Esophagus squamous epithelium (tissue), 5 donors: Measurements from ENCODE around the gene ZSWIM6. TPM values are rescaled to one million over a fixed set of nuclear protein-coding genes. Genes with fewer than 3 reads are reported as not detected.

Experiments used
- DNase-seq: peaks from one replicate; lab custom pipeline; 2025; lab: John Stamatoyannopoulos, UW
- H3K27ac ChIP-seq, 4 donors: fragments of 200-600 bp; sonication (generic); one replicate each; pipeline ENCODE4 v1.5.1; 2016 to 2019; ENCODE audit warnings: mild to moderate bottlenecking in 1 of 4
- H3K27me3 ChIP-seq, 4 donors: fragments of 200-600 bp; sonication (generic); 1 replicate in 3 of 4; 2 replicates in 1 of 4; pipeline versions ENCODE4 v1.5.1 to v1.6.0; 2017 to 2021; ENCODE audit warnings: antibody characterized with exemption in 1 of 4
- H3K36me3 ChIP-seq, 3 donors: fragments of 200-600 bp; sonication (generic); one replicate each; pipeline ENCODE4 v1.5.1; 2016 to 2019
- H3K4me1 ChIP-seq, 3 donors: fragments of 200-600 bp; sonication (generic); one replicate each; pipeline ENCODE4 v1.5.1; 2017 to 2019
- H3K4me3 ChIP-seq, 4 donors: fragments of 200-600 bp; sonication (generic); 1 replicate in 3 of 4; 2 replicates in 1 of 4; pipeline ENCODE4 v1.5.1; 2016 to 2019; ENCODE audit warnings: mild to moderate bottlenecking in 2 of 4, moderate library complexity in 1 of 4
- H3K9me3 ChIP-seq, 3 donors: fragments of 200-600 bp; sonication (generic); one replicate each; pipeline ENCODE4 v1.5.1; 2016 to 2019
- POLR2A ChIP-seq, 4 donors: fragments of 450-650 bp; IDR thresholded peaks; one replicate each; pipeline ENCODE4 v1.6.1; 2017; ENCODE audit warnings: antibody characterized with exemption in 4 of 4, mild to moderate bottlenecking in 4 of 4, moderate library complexity in 3 of 4
- WGBS, 2 donors: methylation state at CpG; one replicate each; pipeline ENCODE4 v1.1.5; 2018; 5-methylcytosine and 5-hydroxymethylcytosine counted together
- intact Hi-C: fragments of 100-400 bp; cut with DNase I; formaldehyde crosslinking; loops from one replicate; pipeline ENCODE4 v1.15.0; 2022
- total RNA-seq, 4 donors: library from RNA; depleted of rRNA; stranded (reverse); fragments of >200 nt; gene quantifications; one replicate each; pipeline ENCODE4 v1.1.0, GENCODE V29; 2016
- TF ChIP-seq, protein P1 (sequence below), 6 experiments: fragments of 450-650 bp in 4 of 6; fragments of 200-600 bp in 2 of 6; sonication (generic) in 2 of 6; IDR thresholded peaks; one replicate each; pipeline ENCODE4 v1.5.1; 2016 to 2019; ENCODE audit warnings: antibody characterized with exemption in 6 of 6, mild to moderate bottlenecking in 4 of 6, moderate library complexity in 4 of 6
- donor health status: DM: yes; HTN: yes; CAD: no.

Gene ZSWIM6
- total RNA-seq, 4 donors from 2014 or later: 6.4 to 12.4 (median 8.8) TPM

DNA sequence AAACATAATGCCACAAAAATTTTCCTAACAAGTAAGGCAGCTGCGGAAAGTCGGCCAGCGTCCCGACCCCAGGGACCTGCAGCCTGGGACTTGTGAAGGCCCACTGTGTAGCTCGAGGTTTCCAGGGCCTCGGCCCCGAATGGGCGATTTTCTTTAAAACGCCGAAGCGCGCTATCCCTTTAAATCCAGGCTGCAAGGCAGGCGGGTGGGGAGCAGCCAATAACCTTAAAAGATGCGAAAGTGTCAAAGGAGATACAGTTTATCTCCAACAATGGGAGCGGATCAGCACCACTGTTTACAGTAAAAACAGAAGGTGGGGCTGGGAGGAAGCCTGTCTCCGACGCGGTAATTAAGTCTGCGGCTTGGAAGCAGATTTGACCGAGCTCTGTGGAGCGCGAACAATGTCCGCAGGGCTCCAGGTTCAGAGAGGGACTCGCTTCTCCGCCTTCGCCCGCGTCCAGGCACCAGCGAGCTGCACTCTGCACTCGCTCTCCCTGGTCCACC is 1.7 kb upstream of the ZSWIM6 start:
- 3 to 5% methylated on average over 22 to 26 of the region's 30 CpGs for WGBS, 2 donors
- Histone ChIP-seq H3K27me3 (no peaks in the 10 kb centered on the region), H3K4me1 (peaks cover 19 to 42% (median 29%) of the 10 kb centered on the region in 3 donors), H3K9me3 (no peaks in the 10 kb centered on the region), H3K4me3 (peak overlapping the region; percentile 94 to 99 (median 98)), H3K27ac (peak overlapping the region; percentile 94 to 99 (median 97)), H3K36me3 (no peaks in the 10 kb centered on the region)
- TF ChIP-seq, protein P1, sequence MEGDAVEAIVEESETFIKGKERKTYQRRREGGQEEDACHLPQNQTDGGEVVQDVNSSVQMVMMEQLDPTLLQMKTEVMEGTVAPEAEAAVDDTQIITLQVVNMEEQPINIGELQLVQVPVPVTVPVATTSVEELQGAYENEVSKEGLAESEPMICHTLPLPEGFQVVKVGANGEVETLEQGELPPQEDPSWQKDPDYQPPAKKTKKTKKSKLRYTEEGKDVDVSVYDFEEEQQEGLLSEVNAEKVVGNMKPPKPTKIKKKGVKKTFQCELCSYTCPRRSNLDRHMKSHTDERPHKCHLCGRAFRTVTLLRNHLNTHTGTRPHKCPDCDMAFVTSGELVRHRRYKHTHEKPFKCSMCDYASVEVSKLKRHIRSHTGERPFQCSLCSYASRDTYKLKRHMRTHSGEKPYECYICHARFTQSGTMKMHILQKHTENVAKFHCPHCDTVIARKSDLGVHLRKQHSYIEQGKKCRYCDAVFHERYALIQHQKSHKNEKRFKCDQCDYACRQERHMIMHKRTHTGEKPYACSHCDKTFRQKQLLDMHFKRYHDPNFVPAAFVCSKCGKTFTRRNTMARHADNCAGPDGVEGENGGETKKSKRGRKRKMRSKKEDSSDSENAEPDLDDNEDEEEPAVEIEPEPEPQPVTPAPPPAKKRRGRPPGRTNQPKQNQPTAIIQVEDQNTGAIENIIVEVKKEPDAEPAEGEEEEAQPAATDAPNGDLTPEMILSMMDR (IDR thresholded peaks at IDR 0.05): no peak
- TF ChIP-seq POLR2A (IDR thresholded peaks at IDR 0.05): no peak
- no peak for DNase-seq
- intact Hi-C loops: loop anchor here (5.0 to 10.0 kb wide), 2 partner anchors 84 to 168 kb away; partner anchors contain the start of gene SMIM15

DNA sequence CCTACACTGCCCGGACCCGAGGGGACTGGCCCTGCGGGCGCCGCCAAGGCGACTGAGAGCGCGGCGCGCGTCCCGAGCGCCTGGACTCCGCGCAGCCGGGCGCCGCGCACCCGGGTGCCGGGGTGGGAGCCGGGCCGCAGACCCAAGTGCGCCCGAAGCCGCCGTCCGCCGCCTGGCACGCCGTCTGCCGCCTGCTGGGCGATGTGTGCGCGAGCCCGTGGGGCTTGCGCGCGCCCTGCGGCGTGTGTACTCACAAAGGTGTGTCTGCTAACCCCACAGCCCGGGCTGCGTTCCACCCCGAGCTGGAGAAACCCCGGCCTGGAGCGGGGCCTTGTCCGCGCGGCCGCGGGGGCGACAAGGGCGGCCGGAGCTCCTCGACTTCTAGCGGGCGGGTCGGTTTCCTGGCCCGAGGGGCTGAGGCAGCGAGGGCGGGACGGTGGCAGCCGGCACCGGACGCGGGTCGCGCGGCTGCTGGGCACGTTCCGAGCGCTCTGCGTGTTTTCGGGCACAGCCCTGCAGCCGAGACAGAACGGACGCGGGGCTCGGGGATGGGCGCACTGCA is 1.1 kb upstream of the ZSWIM6 start:
- Histone ChIP-seq H3K27me3 (no peaks in the 10 kb centered on the region), H3K4me3 (peak overlapping the region; percentile 94 to 99 (median 98)), H3K4me1 (peaks cover 19 to 47% (median 32%) of the 10 kb centered on the region in 3 donors), H3K9me3 (no peaks in the 10 kb centered on the region), H3K36me3 (no peaks in the 10 kb centered on the region), H3K27ac (peak overlapping the region; percentile 94 to 99 (median 97))
- TF ChIP-seq, protein P1 (IDR thresholded peaks at IDR 0.05): peak in 5 of 6 experiments; percentile 19 to 84 (median 63)
- peak in 2 of 4 donors; percentile 38 to 56 for TF ChIP-seq POLR2A (IDR thresholded peaks at IDR 0.05)
- no CpG with 5 or more reads among the region's 80 CpGs for WGBS, 2 donors
- DNase-seq: peak; percentile 29
- intact Hi-C loops: loop anchor here (5.0 to 10.0 kb wide), 2 partner anchors 84 to 169 kb away; partner anchors contain the start of gene SMIM15

DNA sequence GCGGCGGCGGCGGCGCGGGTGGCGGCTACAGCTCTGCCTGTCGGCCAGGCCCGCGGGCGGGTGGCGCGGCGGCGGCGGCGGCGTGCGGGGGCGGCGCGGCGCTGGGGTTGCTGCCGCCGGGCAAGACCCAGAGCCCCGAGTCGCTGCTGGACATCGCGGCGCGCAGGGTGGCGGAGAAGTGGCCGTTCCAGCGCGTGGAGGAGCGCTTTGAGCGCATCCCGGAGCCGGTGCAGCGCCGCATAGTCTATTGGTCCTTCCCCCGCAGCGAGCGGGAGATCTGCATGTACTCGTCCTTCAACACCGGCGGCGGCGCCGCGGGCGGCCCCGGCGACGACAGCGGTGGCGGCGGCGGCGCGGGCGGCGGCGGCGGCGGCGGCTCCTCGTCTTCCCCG is 296 bp downstream of the ZSWIM6 start:
- H3K36me3 ChIP-seq: no peaks in the 10 kb centered on the region
- H3K27ac ChIP-seq: peak overlapping the region; percentile 86 to 98 (median 95)
- no peaks in the 10 kb centered on the region for H3K27me3 ChIP-seq
- TF ChIP-seq, protein P1 (IDR thresholded peaks at IDR 0.05): no peak
- no peak for TF ChIP-seq POLR2A (IDR thresholded peaks at IDR 0.05)
- H3K4me1 ChIP-seq: peaks cover 19 to 56% (median 32%) of the 10 kb centered on the region in 3 donors
- no CpG with 5 or more reads among the region's 69 CpGs for WGBS, 2 donors
- peak overlapping the region; percentile 94 to 99 (median 98) for H3K4me3 ChIP-seq
- no peak for DNase-seq
- H3K9me3 ChIP-seq: no peaks in the 10 kb centered on the region
- intact Hi-C loops: loop anchor here (5.0 to 10.0 kb wide), 2 partner anchors 82 to 170 kb away; partner anchors contain the start of gene SMIM15

DNA sequence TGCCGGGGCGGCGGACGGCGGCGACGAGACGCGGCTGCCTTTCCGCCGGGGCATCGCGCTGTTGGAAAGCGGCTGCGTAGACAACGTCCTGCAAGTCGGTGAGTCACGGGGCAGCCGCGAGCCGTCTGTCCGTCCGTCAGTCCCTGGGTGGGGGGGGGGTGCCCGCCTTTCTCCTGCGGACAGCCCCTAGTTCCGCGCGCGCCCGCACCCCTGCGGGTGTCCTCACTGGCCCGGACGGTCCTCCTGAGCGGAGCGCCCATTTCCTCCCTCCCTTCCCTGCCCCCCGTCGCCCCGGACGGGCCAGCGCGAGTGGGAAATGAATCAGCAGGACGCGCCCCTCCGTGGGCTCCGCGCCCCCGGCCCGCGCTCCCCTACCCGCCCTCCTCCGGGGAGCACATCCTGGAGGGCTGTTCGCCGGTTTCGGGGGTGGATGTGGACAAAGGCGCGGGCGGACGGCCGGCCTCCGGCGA is 828 bp downstream of the ZSWIM6 start:
- no peaks in the 10 kb centered on the region for H3K9me3 ChIP-seq
- H3K27me3 ChIP-seq: no peaks in the 10 kb centered on the region
- no peaks in the 10 kb centered on the region for H3K36me3 ChIP-seq
- peak overlapping the region; percentile 94 to 98 (median 97) for H3K27ac ChIP-seq
- WGBS, 2 donors: no CpG with 5 or more reads among the region's 61 CpGs
- intact Hi-C loops: loop anchor here (5.0 to 10.0 kb wide), 2 partner anchors 82 to 171 kb away; partner anchors contain the start of gene SMIM15
- H3K4me1 ChIP-seq: peaks cover 19 to 56% (median 32%) of the 10 kb centered on the region in 3 donors
- TF ChIP-seq, protein P1 (IDR thresholded peaks at IDR 0.05): no peak
- TF ChIP-seq POLR2A (IDR thresholded peaks at IDR 0.05): no peak
- H3K4me3 ChIP-seq: peak overlapping the region; percentile 94 to 99 (median 98)
- peak; percentile 18 for DNase-seq
